DMS 273 (cell line): Measurements from ENCODE around the gene FAM133A.
A peak's percentile ranks its signal among the peaks of the same experiment; 100 is the strongest.

Source experiments
- DNase-seq: peaks from one replicate; lab custom pipeline; 2025; ENCODE audit not compliant: unreplicated experiment; lab: John Stamatoyannopoulos, UW

Gene FAM133A

DNA sequence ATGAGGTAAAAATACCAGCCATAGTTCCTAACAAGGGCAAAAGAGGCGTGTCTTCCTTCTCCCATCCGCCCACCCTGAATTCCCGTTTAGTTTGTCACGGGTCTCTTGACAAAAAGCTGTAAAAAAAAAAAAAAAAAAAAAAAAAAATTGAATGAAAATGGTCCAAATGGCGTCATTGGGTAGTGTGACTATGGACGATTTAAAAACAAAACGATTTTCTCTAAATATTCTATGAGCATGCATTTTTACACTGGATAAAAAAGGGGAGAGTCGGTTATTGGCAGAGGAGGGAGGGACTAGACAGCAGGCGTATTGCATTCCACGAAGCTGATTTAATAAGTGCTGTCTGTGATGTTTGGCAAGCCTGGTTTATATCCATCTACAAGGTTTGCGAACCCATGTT, at the start of gene FAM133A:
FAM133A (plus strand) TSS at position 338 of the 403 bp plus-strand sequence. CDS start 35,214 bp downstream, outside the sequence.
- peak; percentile 68 for DNase-seq

- DNase-seq = no peak
These were observed 36.4 kb upstream of the FAM133A start for GRCh38 chrX:93637591-93637990.

- DNase-seq = no peak
These were observed 24.6 kb upstream of the FAM133A start for GRCh38 chrX:93649381-93649780.

DNA sequence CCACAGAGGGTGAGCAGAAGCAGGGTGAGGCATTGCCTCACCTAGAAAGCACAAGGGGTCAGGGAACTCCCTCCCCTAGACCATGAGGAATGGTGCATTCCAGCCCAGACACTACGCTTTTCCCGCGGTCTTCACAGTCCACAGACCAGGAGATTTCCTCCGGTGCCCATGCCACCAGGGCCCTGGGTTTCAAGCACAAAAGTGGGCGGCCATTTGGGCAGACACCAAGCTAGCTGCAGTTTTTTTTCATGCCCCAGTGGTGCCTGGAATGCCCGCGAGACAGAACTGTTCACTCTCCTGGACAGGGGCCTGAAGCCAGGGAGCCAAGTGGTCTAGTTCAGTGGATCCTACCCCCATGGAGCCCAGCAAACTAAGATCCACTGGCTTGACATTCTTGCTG, 13.4 kb upstream of the FAM133A start:
- DNase-seq = no peak

- peak; percentile 90 for DNase-seq
These were observed 744 bp upstream of the FAM133A start, which contains the start of gene NAP1L3 for GRCh38 chrX:93673056-93673868. TSS of gene NAP1L3 (minus strand) at chrX:93673578. CDS start at chrX:93673304, 274 bp downstream.

DNA sequence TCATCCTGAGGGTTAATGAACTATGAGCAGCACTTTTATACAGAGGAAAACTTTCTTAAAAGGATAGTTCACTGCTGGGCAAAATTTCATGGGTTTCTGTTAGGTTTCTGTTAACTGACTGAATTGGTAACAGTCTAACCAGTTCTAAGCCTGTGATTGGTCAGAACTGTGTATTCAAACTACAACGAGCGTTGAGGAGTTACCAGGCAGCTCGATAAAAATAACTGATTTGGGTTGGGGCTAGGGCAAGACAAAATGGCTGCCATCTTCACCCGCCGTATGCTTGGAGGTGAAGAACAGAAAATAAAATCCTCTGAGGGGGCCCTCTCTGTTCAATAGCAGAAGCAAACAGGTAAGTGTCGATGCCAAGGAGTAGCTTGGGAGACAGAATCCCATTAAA, 22.0 kb downstream of the FAM133A start:
- DNase-seq = no peak

GRCh38 chrX:93703701-93704100, 29.7 kb downstream of the FAM133A start:
- no peak for DNase-seq

DNA sequence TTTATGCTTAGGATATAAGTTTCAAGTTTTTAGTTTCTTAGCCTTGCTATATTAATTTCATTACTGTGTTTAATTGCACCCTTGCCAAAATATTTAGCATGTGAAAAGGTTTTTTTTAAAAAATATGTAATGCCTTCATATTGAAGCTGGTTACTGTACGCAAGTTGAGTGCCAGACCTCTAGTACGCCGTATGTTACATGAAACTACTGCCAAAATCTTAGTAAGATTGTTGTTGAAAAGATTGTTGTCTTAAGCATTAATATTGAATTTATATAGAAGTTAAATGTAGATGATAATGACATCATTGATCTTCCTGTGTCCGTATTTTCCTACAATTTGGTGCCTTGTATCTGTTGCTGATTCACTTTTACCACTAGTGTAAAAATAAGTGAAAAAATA, 37.1 kb downstream of the FAM133A start:
- DNase-seq = no peak

- DNase-seq = peak; percentile 3
These were observed 67.8 kb downstream of the FAM133A start for GRCh38 chrX:93741811-93742210.

DNA sequence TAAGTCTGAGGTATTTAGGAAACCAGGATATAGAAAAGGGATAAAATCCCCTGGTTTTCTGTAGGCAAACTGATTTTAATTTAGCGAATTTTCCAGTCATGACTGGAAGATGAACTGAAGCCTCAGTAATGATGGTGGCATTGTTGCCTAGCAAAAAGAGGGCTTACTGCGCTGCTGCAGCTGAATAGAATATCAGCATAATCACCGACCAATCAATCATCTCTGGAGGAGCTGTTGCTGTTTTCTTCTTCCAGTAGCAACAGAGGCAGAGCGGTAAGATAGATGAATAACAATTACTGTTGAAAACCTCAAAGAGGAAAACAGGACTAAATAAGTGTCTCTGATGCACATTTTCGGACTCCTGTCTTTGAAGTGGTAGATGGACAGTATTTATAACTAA, 86.2 kb downstream of the FAM133A start:
- no peak for DNase-seq
